Prostate gland (tissue), 2 donors: ENCODE results near the gene JAK1. TPM values are rescaled to one million over a fixed set of nuclear protein-coding genes. Genes with fewer than 3 reads are reported as not detected.

ENCODE experiments used
- DNase-seq: peaks from one replicate; pipeline ENCODE4 v3.0.0-alpha.2; 2019; ENCODE audit warnings: low spot score
- H3K27ac ChIP-seq, 2 donors: fragments of 200-600 bp; sonication (generic); 2 replicates each; pipeline ENCODE4 v1.5.1; 2017 to 2019
- H3K27me3 ChIP-seq: fragments of 200-600 bp; sonication (generic); replicated peaks from 2 replicates; pipeline ENCODE4 v1.5.1; 2019; ENCODE audit not compliant: insufficient read depth
- H3K36me3 ChIP-seq, 2 donors: fragments of 200-600 bp; sonication (generic); 1 replicate in 1 of 2; 2 replicates in 1 of 2; pipeline versions ENCODE4 v1.5.1 to v1.8.1; 2017 to 2019
- H3K4me1 ChIP-seq: fragments of 200-600 bp; sonication (generic); replicated peaks from 2 replicates; pipeline ENCODE4 v1.5.1; 2019
- H3K4me3 ChIP-seq, 2 donors: fragments of 200-600 bp; sonication (generic); 2 replicates each; pipeline ENCODE4 v1.5.1; 2017 to 2019
- H3K9me3 ChIP-seq: fragments of 200-600 bp; sonication (generic); 2 replicates; pipeline ENCODE4 v1.5.1; 2017
- CTCF ChIP-seq, 4 experiments: fragments of 200-600 bp in 2 of 4; fragments of 450-650 bp in 2 of 4; sonication (generic) in 2 of 4; IDR thresholded peaks; 1 replicate in 3 of 4; 2 replicates in 1 of 4; pipeline ENCODE4 v1.5.1; 2016 to 2019; ENCODE audit warnings: antibody characterized with exemption in 4 of 4, mild to moderate bottlenecking in 2 of 4, moderate library complexity in 2 of 4
- POLR2A ChIP-seq: fragments of 450-650 bp; IDR thresholded peaks from one replicate; pipeline ENCODE4 v1.6.1; 2016; ENCODE audit warnings: antibody characterized with exemption, mild to moderate bottlenecking
- POLR2AphosphoS5 ChIP-seq: sonication (generic); formaldehyde crosslinking; IDR thresholded peaks from one replicate; pipeline ENCODE4 v1.6.1; 2017; ENCODE audit warnings: antibody characterized with exemption
- WGBS: methylation state at CpG from one replicate; pipeline ENCODE4 v1.1.5; 2018; 5-methylcytosine and 5-hydroxymethylcytosine counted together
- intact Hi-C: fragments of 100-400 bp; cut with DNase I; formaldehyde crosslinking; loops from one replicate; pipeline ENCODE4 v1.14.2; 2022
- total RNA-seq, 2 donors: library from RNA; depleted of rRNA; stranded (reverse); fragments of >200 nt; gene quantifications; one replicate each; pipeline ENCODE4 v1.1.0, GENCODE V29; 2016

JAK1 gene
- total RNA-seq, 2 donors from 2014 or later: 66.3 to 115 TPM

- no peak overlapping the region for H3K27ac ChIP-seq
- H3K27me3 ChIP-seq: no peaks in the 10 kb centered on the region
- no peaks in the 10 kb centered on the region for H3K4me1 ChIP-seq
- intact Hi-C loops: loop anchor here (10.0 kb wide), 1 partner anchor 340 kb away; no protein-coding TSS in a partner anchor
- no peak for DNase-seq
- WGBS: 92% methylated on average over 6 of the region's 6 CpGs
- H3K4me3 ChIP-seq: no peak overlapping the region
- no peaks in the 10 kb centered on the region for H3K36me3 ChIP-seq
- no peaks in the 10 kb centered on the region for H3K9me3 ChIP-seq
- TF ChIP-seq POLR2A (no peak), POLR2AphosphoS5 (no peak), CTCF (IDR thresholded peaks at IDR 0.05) (no peak)
Observed at GRCh38 chr1:64865105-64865757, 101.1 kb downstream of the JAK1 start.

- no peak overlapping the region for H3K4me3 ChIP-seq
Observed at GRCh38 chr1:64864018-64864940, 102.1 kb downstream of the JAK1 start.

GRCh38 chr1:64861611-64862010, 104.7 kb downstream of the JAK1 start:
- H3K4me1 ChIP-seq: no peaks in the 10 kb centered on the region
- H3K4me3 ChIP-seq: no peak overlapping the region
- no peaks in the 10 kb centered on the region for H3K9me3 ChIP-seq
- no peaks in the 10 kb centered on the region for H3K27me3 ChIP-seq
- WGBS: 69% methylated on average over 4 of the region's 4 CpGs
- intact Hi-C loops: loop anchor here (10.0 kb wide), 1 partner anchor 343 kb away; no protein-coding TSS in a partner anchor
- peak in 1 of 4 experiments; percentile 6 for TF ChIP-seq CTCF (IDR thresholded peaks at IDR 0.05)
- TF ChIP-seq POLR2AphosphoS5: no peak
- DNase-seq: no peak
- no peak overlapping the region for H3K27ac ChIP-seq
- H3K36me3 ChIP-seq: peaks cover 2 to 7% of the 10 kb centered on the region in 2 donors

More at GRCh38 chr1:64864018-64864940, 102.1 kb downstream of the JAK1 start:
- H3K9me3 ChIP-seq: no peaks in the 10 kb centered on the region
- WGBS: 81% methylated on average over 14 of the region's 14 CpGs
- DNase-seq: peak; percentile 16
- peaks cover under 1 to 2% of the 10 kb centered on the region in 2 donors for H3K36me3 ChIP-seq
- no peaks in the 10 kb centered on the region for H3K4me1 ChIP-seq
- no peak overlapping the region for H3K27ac ChIP-seq
- intact Hi-C loops: loop anchor here (10.0 kb wide), 1 partner anchor 341 kb away; no protein-coding TSS in a partner anchor
- TF ChIP-seq POLR2A: no peak
- TF ChIP-seq CTCF (IDR thresholded peaks at IDR 0.05): no peak
- peak; percentile 31 for TF ChIP-seq POLR2AphosphoS5
- H3K27me3 ChIP-seq: no peaks in the 10 kb centered on the region

- Histone ChIP-seq H3K4me1 (no peaks in the 10 kb centered on the region), H3K9me3 (no peaks in the 10 kb centered on the region), H3K27ac (no peak overlapping the region), H3K36me3 (peaks cover 2 to 7% of the 10 kb centered on the region in 2 donors), H3K4me3 (no peak overlapping the region), H3K27me3 (no peaks in the 10 kb centered on the region)
- intact Hi-C loops: no loop called here
- WGBS: 95% methylated on average over 4 of the region's 4 CpGs
- TF ChIP-seq POLR2A (no peak), CTCF (IDR thresholded peaks at IDR 0.05) (no peak), POLR2AphosphoS5 (no peak)
- no peak for DNase-seq
Observed at GRCh38 chr1:64857347-64857746, 109.0 kb downstream of the JAK1 start.
